Mucosa of stomach (tissue), 1 donor: ENCODE results near the gene CHST13.

Experiments used
- H3K27me3 ChIP-seq: one replicate; pipeline ENCODE4 v1.7.0; 2013; ENCODE audit warnings: mild to moderate bottlenecking, low read length; ENCODE audit not compliant: control insufficient read depth, insufficient read depth
- H3K36me3 ChIP-seq: one replicate; pipeline ENCODE4 v1.7.0; 2013; ENCODE audit warnings: low read length; ENCODE audit not compliant: control insufficient read depth, insufficient read depth
- H3K4me1 ChIP-seq: one replicate; pipeline ENCODE4 v1.7.0; 2013; ENCODE audit warnings: mild to moderate bottlenecking, low read length; ENCODE audit not compliant: control insufficient read depth, insufficient read depth
- H3K4me3 ChIP-seq: one replicate; pipeline ENCODE4 v1.7.0; 2013; ENCODE audit warnings: low read length
- H3K9ac ChIP-seq: one replicate; pipeline ENCODE4 v1.7.0; 2013; ENCODE audit warnings: mild to moderate bottlenecking, low read length, moderate library complexity
- H3K9me3 ChIP-seq: one replicate; pipeline ENCODE4 v1.7.0; 2013; ENCODE audit warnings: mild to moderate bottlenecking, low read length, moderate library complexity; ENCODE audit not compliant: control insufficient read depth
- donor health status: Pancreatic carcinoma.

Gene CHST13

DNA sequence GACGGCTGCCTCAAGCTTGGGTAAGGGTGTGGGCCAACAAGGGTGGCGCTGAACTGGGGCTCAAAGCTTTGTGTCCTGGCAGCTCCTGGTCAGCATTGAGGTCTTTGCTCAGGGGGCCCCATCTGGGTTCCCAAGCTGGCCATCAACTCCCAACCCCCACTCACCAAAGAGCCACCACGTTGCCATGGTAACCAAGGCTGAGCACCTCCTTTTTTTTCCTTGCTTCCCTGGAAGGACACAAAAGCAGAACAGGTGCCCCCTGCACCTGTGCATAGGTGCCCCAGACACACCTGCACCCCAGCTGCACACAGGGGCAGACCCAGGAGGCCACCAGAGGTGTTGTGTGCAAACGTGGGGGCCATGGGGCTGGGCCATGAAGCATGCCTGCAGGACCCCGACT is 22.9 kb upstream of the CHST13 start:
- no peaks in the 10 kb centered on the region for H3K27me3 ChIP-seq
- no peaks in the 10 kb centered on the region for H3K4me1 ChIP-seq
- no peak overlapping the region for H3K4me3 ChIP-seq
- H3K9ac ChIP-seq: no peak overlapping the region
- H3K9me3 ChIP-seq: no peaks in the 10 kb centered on the region
- H3K36me3 ChIP-seq: no peaks in the 10 kb centered on the region

DNA sequence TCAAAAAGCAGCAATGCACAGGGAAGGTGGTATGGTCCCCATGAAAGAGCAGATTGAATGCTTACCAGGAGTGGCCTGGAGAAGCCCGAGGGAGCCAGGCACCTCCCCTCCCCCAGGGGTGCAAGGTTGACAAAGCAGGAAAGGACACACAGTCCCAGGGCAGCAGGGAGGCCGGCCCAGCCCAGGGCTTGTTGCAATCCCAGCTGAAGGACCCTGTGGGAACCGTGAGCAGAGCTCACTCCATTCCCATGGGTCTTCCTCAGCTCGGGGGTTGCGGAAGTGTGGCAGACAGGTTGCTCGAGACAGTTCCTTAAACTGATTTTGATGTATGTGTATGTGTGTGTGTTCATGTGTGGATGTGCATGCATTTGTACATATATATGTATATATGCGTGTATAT is 22.2 kb upstream of the CHST13 start:
- no peaks in the 10 kb centered on the region for H3K36me3 ChIP-seq
- H3K9ac ChIP-seq: no peak overlapping the region
- H3K4me3 ChIP-seq: no peak overlapping the region
- H3K9me3 ChIP-seq: no peaks in the 10 kb centered on the region
- no peaks in the 10 kb centered on the region for H3K4me1 ChIP-seq
- H3K27me3 ChIP-seq: no peaks in the 10 kb centered on the region

DNA sequence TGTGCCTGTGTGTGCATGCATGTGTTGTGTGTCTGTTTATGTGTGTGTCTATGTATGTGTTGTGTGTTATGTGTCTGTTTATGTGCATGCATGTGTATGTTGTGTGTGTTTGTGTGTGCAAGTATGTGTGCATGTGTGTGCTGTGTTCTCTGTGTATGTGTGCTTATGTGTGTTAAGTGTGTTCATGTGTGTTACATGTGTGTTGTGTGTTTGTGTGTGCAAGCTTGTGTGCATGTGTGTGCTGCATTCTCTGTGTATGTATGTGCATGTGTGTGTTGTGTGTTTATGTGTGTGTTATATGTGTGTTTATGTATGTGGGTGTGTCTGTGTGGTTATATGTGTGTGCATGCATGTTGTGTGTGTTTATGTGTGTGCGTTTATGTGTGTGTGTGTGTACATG is 21.3 kb upstream of the CHST13 start:
- no peaks in the 10 kb centered on the region for H3K27me3 ChIP-seq
- H3K4me1 ChIP-seq: no peaks in the 10 kb centered on the region
- no peaks in the 10 kb centered on the region for H3K36me3 ChIP-seq
- H3K9me3 ChIP-seq: no peaks in the 10 kb centered on the region
- no peak overlapping the region for H3K4me3 ChIP-seq
- H3K9ac ChIP-seq: no peak overlapping the region

DNA sequence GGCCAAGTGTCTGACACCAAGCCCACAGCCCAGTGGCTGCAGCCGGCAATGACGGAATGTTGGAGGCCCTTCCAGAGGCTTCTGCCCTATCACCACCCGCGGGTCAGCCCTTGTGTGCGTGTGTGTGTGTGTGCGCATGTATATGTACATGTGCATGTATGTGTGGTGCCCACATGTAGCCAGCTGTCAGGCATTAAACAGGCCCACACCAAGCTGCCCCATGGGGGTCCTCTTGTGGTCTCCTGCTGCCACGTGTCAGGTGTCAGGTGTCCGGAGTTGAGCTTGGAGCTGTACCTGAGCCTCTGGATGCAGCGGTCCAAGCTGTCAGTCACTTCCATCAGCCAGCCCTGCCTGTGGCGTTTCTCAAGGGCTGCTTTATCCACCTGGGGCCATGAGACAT is 20.3 kb upstream of the CHST13 start:
- Histone ChIP-seq H3K36me3 (no peaks in the 10 kb centered on the region), H3K9me3 (no peaks in the 10 kb centered on the region), H3K4me3 (no peak overlapping the region), H3K27me3 (no peaks in the 10 kb centered on the region), H3K4me1 (no peaks in the 10 kb centered on the region), H3K9ac (no peak overlapping the region)

DNA sequence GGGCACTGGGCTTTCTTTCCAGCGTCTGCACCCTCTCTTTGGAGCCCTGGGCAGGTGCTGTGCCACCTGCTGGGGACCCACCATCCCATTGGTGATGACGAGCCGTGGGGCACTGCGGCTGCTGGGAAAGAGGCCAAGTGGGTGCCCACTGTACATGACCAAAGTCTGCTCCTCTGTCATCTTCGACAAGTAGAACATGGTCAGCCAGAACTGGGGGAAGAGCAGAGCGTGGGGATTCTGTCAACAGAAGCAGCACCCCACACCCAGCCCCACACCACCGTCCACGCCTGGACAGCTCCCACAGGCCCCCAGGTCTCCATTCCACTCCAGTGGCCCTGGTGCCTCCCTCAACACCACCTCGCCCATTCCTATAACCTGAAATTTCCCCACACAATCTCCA is 16.1 kb upstream of the CHST13 start:
- H3K36me3 ChIP-seq: no peaks in the 10 kb centered on the region
- H3K9me3 ChIP-seq: no peaks in the 10 kb centered on the region
- no peak overlapping the region for H3K4me3 ChIP-seq
- no peaks in the 10 kb centered on the region for H3K4me1 ChIP-seq
- no peak overlapping the region for H3K9ac ChIP-seq
- no peaks in the 10 kb centered on the region for H3K27me3 ChIP-seq

DNA sequence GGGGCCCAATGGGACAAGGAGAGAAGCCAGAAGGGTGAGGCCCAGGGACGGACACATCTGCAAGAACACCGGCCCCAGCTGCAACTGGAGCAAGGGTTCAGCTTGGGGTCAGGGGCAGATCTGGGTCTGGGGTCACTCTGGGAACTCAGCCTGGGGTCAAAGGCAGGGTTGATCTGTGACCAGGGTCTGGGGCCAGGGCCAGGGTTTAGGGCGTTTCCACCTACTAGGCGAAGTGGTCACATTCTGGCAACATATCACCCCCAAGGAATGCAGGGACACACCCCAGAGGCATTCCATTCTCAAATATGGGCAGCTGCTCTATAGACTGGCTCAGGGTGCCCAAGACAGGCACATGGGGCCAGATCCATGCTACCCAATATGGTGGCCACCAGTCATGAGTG is 15.4 kb upstream of the CHST13 start:
- no peak overlapping the region for H3K4me3 ChIP-seq
- no peaks in the 10 kb centered on the region for H3K4me1 ChIP-seq
- no peaks in the 10 kb centered on the region for H3K9me3 ChIP-seq
- no peak overlapping the region for H3K9ac ChIP-seq
- H3K27me3 ChIP-seq: no peaks in the 10 kb centered on the region
- H3K36me3 ChIP-seq: no peaks in the 10 kb centered on the region

DNA sequence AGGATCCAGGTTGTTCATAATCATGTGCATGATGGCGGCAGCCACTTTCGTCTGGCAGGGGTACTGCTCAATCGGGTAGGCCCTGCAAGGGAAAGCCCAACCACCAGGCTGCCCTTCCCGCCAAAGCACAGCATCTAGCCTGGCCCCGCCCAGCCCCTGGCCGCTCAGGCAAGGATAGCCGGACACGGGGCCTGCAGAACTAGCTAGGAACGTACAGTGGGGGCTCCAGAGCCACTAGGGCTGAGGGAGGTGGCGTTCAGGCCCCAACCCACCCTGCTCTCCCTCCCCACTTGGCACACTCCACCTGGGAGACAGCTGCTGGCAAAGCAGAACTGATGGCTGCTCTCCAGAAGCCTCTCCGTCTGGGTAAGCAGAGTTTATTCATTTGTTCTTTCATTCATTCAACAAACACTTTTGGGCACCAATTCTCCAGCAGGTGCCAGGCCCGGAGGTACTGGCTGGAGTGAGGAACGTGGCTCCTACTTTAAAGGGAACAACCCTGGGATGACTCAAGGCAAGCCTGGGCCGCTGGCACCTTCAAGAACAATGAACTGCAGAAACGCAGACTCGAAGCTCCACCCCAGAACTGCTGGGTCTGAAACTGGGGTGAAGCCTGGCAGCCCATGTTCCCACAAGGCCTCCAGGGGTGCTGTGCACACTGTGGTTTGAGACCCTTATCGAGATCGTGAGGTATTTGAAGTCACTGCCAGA is 14.2 kb upstream of the CHST13 start:
- Histone ChIP-seq H3K4me3 (no peak overlapping the region), H3K36me3 (no peaks in the 10 kb centered on the region), H3K27me3 (no peaks in the 10 kb centered on the region), H3K9me3 (no peaks in the 10 kb centered on the region), H3K9ac (no peak overlapping the region), H3K4me1 (no peaks in the 10 kb centered on the region)

DNA sequence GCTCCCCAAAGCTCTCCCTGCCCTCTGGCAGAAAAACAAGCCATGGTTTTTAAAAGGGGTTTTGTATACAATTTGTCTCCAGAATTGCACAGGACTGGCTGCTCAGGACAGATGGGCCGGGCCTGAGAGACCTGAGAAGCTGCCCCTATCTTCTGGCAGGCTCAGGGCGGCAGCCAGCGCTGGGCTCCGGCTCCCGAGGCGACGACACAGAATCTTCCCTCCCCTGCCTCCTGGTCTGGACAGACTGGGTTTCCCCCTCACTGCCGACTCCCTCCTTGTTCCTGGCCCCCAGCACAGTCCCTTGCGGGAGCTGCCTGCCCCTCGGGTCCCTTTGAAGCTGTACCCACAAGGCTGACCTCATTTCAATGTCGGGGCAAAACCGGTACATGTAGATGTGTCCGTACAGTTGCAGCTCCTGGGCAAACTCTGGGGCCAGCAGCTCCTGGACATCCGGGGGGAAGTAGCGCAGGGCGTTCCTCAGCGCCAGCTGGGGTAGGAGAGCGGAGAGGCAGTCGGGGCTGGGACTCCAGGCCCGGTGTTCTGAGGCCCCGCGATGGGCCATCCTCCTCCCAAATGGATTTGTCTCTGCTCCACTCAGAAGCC is 13.5 kb upstream of the CHST13 start:
- Histone ChIP-seq H3K27me3 (no peaks in the 10 kb centered on the region), H3K9ac (no peak overlapping the region), H3K36me3 (no peaks in the 10 kb centered on the region), H3K4me1 (no peaks in the 10 kb centered on the region), H3K4me3 (no peak overlapping the region), H3K9me3 (no peaks in the 10 kb centered on the region)

DNA sequence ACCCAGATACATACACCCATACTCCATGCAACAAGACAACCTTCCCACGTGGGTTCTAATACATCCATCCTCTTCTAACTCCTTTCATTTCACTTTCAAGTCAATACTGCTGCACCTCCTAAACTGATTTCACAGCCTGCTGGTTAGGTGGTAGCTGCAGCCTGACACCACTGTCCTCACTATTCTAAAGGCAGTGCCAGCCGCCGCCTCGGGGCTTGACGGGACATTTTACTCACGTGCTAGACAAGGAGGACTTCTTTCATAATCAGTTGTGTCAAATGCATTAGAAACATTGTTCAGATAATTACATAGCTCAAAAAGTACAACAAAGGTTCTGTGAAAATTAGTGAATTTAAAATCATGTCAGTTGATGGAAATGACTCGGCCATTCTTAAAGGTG is 12.7 kb upstream of the CHST13 start:
- Histone ChIP-seq H3K27me3 (no peaks in the 10 kb centered on the region), H3K36me3 (no peaks in the 10 kb centered on the region), H3K9ac (no peak overlapping the region), H3K4me3 (no peak overlapping the region), H3K9me3 (no peaks in the 10 kb centered on the region), H3K4me1 (no peaks in the 10 kb centered on the region)

DNA sequence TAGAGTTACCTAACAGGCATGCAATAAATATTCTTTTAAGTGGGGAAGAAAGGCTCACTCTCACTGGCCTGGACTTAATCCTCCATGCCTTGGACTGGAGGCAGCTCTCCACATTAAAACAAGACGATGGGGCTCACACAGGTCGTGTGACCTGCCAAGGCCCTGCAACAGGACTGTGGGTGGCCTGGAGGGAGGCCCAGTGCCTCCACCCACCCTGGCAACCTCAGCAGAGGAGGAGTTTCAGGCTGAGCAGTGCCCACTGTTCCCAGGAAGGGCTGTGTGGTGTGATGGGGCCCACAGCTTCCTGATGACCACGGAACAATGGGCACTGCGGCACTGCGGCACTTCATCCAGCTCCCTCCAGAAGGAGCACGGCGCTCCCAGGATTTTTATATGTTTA is 11.9 kb upstream of the CHST13 start:
- H3K36me3 ChIP-seq: no peaks in the 10 kb centered on the region
- no peaks in the 10 kb centered on the region for H3K9me3 ChIP-seq
- H3K4me3 ChIP-seq: no peak overlapping the region
- H3K27me3 ChIP-seq: no peaks in the 10 kb centered on the region
- H3K9ac ChIP-seq: no peak overlapping the region
- no peaks in the 10 kb centered on the region for H3K4me1 ChIP-seq

DNA sequence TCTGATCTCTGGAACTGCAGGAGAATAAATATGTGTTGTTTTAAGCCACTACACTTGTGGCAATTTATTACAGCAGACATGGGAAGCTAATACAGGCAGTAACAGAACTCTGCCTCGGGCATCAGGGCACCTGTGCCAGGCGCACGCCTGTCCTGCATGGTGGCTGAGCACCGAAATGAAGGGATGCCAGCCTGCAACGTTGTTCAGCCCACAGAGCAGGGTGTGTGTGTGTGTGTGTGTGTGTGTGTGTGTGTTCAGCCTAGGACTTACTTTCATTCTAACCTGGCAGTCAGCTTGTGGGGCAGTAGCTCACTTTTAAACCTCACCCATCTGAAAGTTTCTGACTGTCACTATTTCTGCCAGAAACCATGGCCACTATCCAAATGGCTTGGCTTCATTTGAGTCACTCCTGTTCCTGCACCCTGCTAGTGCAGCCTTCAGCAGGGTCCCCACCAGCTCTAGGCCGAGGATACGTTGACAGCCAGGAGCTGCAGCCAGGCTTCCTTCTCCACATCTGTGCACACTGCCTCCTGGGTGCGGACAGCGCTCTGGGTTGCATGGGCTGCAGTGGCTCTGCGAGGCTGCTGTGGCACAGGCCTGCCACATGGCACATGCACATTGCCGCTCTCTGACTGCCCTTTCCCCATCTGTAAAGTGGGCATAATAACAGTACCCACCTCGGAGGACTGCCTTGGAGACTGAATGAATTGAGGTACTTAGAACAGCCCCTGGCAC is 10.9 kb upstream of the CHST13 start:
- H3K4me1 ChIP-seq: no peaks in the 10 kb centered on the region
- H3K36me3 ChIP-seq: no peaks in the 10 kb centered on the region
- H3K9ac ChIP-seq: no peak overlapping the region
- no peaks in the 10 kb centered on the region for H3K9me3 ChIP-seq
- no peak overlapping the region for H3K4me3 ChIP-seq
- H3K27me3 ChIP-seq: no peaks in the 10 kb centered on the region

DNA sequence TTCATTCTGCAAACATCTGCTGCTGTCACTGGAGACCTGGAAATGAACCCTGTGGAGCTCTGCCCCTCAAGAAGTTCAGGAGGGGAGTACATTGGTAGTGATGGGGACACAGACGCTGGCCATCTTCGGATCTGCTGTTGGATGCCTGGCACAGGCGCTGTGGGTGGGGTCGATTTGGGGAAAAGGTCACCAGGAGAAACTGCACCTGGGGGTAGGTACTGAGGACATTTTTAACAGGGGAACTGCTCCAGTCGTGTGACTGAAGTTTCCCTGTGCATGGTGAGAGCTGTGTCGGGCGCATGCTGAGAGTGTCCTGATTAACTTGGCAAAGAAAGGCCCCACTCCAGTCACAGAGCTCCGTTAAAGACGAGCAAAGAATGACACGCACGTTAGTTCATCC is 9.8 kb upstream of the CHST13 start:
- Histone ChIP-seq H3K27me3 (no peaks in the 10 kb centered on the region), H3K9me3 (no peaks in the 10 kb centered on the region), H3K4me1 (no peaks in the 10 kb centered on the region), H3K36me3 (no peaks in the 10 kb centered on the region), H3K4me3 (no peak overlapping the region), H3K9ac (no peak overlapping the region)
